Measurements from ENCODE around the gene NOL11.
"Not testable (repeated sequence)": the region's sequence is repeated elsewhere in the genome, so short reads cannot be mapped to it uniquely, and the experiment has no call there.

Gene NOL11

GRCh38 chr17:67756766-67757165 lies 39.0 kb downstream of the NOL11 start:
- not testable (repeated sequence) for DNase-seq

GRCh38 chr17:67759355-67760171 lies 41.8 kb downstream of the NOL11 start:
- DNase-seq: no peak

GRCh38 chr17:67765623-67766022 lies 47.9 kb downstream of the NOL11 start:
- DNase-seq: no peak

GRCh38 chr17:67769231-67769630 lies 51.5 kb downstream of the NOL11 start:
- DNase-seq: no peak

- DNase-seq: no peak
These were observed 52.8 kb downstream of the NOL11 start for GRCh38 chr17:67770539-67770938.

GRCh38 chr17:67772679-67773078 lies 54.9 kb downstream of the NOL11 start:
- DNase-seq: no peak

- DNase-seq: no peak
These were observed 55.5 kb downstream of the NOL11 start for GRCh38 chr17:67773246-67773645.

- DNase-seq: peak; percentile 51
These were observed 61.4 kb downstream of the NOL11 start for GRCh38 chr17:67779098-67779672.

- no peak for DNase-seq
These were observed 66.8 kb downstream of the NOL11 start for GRCh38 chr17:67784364-67785121.

- DNase-seq: no peak
These were observed 67.4 kb downstream of the NOL11 start for GRCh38 chr17:67785122-67785477.

GRCh38 chr17:67785504-67785903 lies 67.8 kb downstream of the NOL11 start:
- no peak for DNase-seq
